NOMO-1 treated with DMSO at 0.1 percent for 48 hours (cell line): ENCODE results near the gene NFASC.

Source experiments
- DNase-seq: peaks from one replicate; lab custom pipeline; 2025; ENCODE audit not compliant: unreplicated experiment; lab: John Stamatoyannopoulos, UW

Gene NFASC

DNA sequence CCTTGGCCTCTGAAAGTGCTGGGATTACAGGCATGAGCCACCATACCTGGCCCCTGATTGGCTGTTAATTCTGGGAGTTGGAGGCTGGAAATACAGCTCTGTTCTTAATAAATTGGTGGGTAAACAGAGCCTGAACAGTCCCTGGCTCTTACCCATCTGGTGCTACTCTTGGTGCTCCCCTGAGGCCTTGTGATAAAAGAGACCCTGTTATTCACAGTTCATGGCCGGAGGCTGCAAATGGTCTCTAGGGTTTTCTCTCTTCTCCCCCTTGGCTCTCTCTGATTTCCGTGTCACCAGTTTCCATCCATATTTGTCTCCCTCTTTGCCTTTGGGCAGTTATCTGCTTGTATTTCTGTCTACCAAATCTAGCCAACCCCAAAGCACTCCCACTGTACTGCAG, 17.2 kb downstream of the NFASC start:
- DNase-seq = no peak

DNA sequence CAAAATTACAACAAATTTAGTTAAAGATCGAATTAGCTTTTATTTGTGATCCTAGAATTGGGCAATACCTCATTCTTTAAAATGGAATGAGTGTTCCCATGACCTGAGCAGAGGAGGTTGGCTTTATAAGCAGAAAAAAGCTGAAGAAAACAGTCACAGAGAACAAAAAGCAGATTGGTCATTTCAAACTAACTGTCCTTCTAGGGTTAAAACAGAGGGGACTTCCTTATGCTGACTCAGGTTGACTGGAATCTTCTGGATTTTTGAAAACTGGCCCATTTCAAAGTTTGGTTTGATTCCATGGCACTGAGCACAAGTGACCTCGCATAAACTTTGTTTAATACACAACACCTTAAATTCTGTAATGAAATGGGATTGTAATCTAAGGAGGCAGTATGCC, 17.6 kb downstream of the NFASC start:
- DNase-seq = no peak

DNA sequence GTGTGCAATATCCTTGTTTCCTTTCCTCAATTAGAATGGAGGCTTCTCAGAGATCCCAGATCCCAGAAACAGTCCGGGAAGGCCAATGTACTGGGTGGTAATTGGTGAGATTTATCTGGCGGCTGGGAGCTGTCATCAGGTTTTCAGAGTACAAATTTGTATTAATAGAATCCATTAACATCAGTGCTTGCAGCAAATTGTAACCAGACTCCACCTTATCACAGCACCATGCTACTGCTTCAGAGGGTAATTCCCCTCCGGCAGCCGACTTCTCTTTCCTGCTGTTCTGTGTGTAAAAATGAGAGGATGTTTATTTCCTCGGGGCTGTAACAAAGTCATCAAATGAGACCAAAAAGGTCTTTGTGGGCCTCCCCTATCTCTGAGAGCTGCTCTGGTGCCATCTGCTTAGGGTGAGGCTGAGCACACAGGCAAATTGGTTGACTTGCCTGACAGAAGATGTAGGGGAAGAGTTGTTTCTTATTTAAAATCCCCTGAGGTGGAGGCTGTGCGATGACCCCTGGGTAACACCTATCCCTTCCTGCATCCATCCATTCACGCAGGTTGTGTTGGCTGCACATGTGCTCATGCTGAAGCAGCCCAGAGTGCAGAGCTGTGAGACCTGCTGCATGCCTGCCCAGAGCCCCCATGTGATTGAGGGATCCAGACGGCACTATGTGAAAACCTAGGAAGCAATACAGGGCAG, 19.2 kb downstream of the NFASC start:
- no peak for DNase-seq

DNA sequence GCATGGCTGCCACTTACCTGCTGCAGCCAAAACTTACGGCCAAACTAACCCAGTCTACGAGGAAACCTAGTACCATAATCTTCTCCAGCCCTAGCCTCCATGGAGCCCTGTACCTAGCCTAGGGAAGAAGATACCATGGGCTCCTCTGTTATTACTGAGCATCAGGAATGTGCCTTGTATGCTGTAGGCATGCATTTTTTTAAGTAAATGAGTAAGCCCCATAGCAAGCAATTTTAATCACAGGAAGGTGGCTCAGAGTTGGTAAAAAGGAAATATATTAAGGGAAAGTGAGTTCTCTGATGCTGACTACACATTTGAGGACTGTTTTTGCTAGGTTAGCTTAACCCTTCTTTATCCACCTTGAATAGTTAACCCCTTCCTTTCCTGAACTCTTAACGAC, 21.2 kb downstream of the NFASC start:
- no peak for DNase-seq

GRCh38 chr1:204894031-204894430, 23.4 kb downstream of the NFASC start:
- DNase-seq = no peak

DNA sequence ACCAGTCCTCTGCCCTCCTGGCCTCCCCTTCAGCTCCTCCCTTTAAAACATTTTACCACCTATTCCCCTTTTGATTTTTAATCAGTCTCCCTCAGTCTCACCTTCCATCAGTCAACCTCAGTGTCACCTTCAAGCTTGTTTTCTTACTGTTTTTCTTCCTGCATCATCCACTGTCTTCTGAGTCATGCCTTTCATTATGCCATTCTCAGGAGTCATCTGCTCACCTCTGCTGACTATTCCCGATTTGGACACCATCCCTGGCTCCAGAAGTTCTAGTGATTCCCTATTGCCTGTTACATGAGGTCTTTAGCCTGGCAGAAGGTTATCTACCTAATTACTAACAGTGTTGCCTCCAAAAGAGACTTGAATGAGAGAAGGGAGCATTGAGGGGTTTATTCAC, 23.9 kb downstream of the NFASC start:
- no peak for DNase-seq

DNA sequence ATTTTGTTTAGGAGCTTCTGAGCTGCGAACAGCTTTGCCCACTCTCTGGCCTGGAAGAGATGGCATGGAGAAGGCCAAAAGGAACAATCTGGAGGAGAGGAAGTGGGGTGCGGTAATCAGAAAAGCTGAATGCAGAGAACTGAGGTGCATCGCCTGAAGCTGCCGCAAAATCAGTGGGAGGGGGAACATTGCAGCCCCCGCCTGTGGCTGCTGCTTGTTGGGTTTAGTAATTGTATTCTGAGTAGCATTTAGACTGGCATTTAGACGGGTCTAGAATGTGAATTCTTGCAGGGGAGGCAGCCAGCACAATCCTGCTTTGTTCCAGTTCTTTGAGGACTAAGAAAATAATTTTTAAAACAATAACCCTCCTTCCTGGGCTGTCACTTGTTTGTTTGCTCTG, 25.4 kb downstream of the NFASC start:
- no peak for DNase-seq

- DNase-seq = no peak
Measured at GRCh38 chr1:204896787-204897469, 26.3 kb downstream of the NFASC start.

GRCh38 chr1:204900721-204901120, 30.1 kb downstream of the NFASC start:
- DNase-seq = no peak

GRCh38 chr1:204902671-204903070, 32.0 kb downstream of the NFASC start:
- no peak for DNase-seq

DNA sequence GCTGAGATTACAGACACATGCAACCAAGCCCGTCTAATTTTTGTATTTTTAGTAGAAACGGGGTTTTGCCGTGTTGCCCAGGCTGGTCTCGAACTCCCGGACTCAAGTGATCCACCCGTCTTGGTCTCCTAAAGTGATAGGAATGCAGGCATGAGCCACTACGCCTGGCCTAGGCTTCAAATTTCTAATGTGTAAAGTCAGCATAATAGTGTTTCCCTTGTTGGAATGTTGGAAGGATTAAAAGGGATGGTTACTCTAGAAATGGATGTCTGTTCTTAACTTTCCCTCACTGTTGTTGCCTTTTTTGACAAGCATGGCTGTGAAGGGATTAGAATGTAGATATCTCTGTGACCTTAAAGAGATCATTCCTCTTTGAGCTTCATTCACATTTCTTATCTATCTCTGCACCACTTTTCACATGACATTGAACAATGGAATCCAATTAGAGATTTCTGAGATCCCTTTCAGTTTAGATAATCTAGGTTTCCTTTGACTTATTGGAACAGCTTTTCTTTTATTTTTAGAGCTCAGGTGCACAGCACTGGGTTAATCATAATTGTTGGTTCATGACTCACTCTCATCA, 33.7 kb downstream of the NFASC start:
- DNase-seq = no peak

DNA sequence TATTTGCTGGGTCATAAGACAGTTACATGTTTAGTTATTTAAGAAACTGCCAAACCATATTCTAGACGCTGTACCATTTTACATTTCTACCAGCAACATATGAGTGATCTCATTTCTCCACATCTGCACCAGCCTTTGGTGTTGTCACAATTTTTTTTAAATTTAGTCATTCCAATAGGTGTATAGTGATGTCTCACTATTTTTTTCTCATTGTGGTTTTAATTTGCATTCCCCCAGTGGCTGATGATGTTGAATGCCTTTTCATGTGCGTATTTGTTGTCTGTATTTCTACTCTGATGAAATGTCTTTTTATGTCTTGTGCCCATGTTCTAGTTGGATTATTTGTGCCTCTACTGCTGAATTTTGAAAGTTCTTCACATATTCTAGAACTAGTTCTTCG, 38.4 kb downstream of the NFASC start:
- DNase-seq = no peak

DNA sequence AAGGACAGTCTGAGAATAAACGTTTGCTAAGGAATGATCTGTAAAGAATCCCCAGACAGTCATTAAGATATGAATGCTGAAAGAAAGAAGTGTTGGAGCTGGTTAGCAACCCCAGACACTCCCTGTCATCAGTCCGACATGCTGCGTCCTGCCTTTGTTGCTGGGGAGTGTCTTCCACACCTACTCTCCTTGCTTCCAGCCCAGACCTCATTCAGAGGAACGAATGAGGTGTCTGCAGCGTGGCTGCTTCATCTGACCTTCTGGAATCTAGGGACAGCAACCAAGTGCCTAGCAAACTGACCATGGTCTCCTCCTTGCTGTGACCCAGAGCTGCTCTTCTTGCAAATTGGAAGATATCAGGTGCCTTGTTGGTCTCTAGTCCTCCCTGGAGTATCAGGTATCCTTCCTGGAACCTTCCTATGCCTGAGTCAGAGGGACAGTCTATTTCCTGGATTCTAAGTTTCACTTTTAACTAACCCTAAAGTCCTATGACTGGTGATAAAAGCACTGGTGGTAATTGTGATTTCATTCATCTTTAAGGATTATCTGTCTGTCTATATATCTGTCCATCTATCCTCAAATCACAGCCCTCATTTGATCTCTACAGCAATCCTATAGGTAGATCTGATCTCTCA, 45.3 kb downstream of the NFASC start:
- DNase-seq = no peak

DNA sequence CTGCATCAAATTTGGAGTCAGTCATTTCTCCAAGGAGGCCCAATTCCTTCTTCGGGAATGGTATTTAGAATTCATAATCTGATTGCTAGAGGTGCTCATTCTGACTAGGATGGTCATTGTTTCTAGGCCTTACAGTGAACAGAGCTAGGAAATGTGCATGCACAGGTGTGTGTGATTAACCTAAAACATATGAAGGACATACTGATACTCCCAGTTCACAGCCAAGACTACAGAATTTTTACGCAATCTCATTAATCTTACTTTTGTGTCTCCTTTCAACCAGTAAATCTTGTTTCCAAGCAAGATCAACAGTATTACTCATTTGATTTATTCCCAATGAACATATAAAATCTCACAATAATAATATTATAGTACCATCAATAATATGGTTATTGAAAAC, 47.1 kb downstream of the NFASC start:
- DNase-seq = no peak

DNA sequence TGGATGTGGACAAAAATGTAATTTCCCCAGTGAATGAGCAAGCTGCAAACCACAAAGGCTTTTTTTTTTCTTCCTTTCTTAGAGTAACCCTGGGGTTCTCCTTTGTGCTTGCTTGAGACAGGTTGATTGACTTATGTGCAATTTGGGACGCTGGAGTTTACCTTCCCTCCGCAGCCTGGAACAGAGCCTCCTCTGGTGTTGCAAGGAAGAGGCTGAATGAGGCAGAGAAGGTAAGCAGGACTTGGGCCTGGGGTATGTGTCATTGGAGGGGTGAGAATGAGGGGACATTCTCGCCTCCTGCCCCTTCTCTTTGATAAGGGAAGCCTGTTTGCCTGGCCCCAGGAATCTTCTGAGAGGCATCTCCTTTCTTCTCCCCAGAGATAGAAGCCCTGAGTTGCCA, 49.8 kb downstream of the NFASC start:
- no peak for DNase-seq

DNA sequence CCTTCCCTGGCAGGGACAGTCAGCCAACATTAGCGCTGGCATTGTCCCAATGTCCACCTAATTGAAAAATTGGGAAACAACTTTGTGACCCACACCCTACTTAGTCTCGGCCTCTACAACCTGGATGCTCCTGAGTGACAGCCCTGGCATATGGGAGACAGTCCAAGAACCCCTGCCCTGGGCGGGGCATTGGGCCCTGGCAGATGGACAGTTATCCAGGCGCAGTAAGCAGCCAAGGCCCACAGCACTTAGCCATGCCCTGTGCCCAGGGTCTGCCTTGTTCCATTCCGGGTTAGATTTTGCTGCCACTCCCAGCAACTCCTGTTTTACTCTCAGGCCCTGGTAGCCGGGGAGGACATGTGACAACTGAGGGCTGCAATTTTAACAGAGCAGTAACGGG, 50.3 kb downstream of the NFASC start:
- DNase-seq = no peak

- no peak for DNase-seq
Measured at GRCh38 chr1:204921855-204922516, 51.3 kb downstream of the NFASC start.

GRCh38 chr1:204923201-204923600, 52.5 kb downstream of the NFASC start:
- DNase-seq = no peak

GRCh38 chr1:204923626-204924012, 53.0 kb downstream of the NFASC start:
- DNase-seq = no peak

- no peak for DNase-seq
Measured at GRCh38 chr1:204924013-204924759, 53.5 kb downstream of the NFASC start.

DNA sequence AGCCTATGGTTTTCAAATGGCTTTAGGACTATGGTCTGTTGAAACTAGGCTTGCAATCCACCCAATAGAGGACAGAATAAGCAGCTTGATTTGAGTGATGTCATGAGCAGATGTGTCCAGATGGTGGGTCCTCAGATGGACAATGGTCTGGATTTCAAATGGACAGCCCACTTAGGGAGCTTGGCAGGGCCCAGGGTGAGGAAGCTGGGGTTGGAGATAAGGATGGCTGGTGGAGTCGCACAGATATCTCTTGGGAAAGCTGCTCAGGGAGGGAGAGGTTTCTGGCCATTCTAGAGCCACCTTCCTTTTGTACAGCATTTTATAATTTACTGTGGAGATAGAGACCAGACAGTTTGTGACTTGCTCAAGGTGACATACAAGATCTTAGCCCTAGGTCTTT, 55.0 kb downstream of the NFASC start:
- DNase-seq = no peak
